HCT116 (cell line): ENCODE data around the gene AK5. TPM values are rescaled to one million over a fixed set of nuclear protein-coding genes. Genes with fewer than 3 reads are reported as not detected.

Experiments used
- ATAC-seq: fragments of 200-7000 bp; cut with Tn5 transposase; 2 replicates; pipeline ENCODE4 v1.9.1; 2020; ENCODE audit warnings: mild to moderate bottlenecking, moderate library complexity
- BruUV-seq: library from RNA; stranded (reverse); fragments of 400-500 nt; replicated peaks from 2 replicates; lab custom pipeline; 2021; lab: Mats Ljungman, UMichigan
- CTCF ChIA-PET: fragments of 300-600 bp; sonication (Branson Sonifier 250); formaldehyde crosslinking; loops from one replicate; lab custom pipeline; 2021; ENCODE audit warnings: antibody characterized with exemption; lab: Charles Lee
- POLR2A ChIA-PET: fragments of 300-600, 350-600 bp; sonication (Branson Sonifier 250); formaldehyde crosslinking; loops from one replicate; lab custom pipeline; 2021; ENCODE audit warnings: antibody characterized with exemption; lab: Charles Lee
- RAD21 ChIA-PET, 2 experiments: fragments of 300-600 bp; sonication (Branson Sonifier 250); formaldehyde crosslinking; loops; one replicate each; lab custom pipeline; 2023; ENCODE audit warnings: low total read pairs in 2 of 2; ENCODE audit not compliant: uncharacterized antibody in 2 of 2, unreplicated experiment in 2 of 2, low non-redundant PET in 1 of 2; lab: Charles Lee
- DNase-seq: peaks from one replicate; pipeline ENCODE4 v3.0.0-alpha.2; 2010; ENCODE audit warnings: low read depth, low spot score
- H2AFZ ChIP-seq: fragments of 200-600 bp; shearing (Covaris generic), sonication (generic); 2 replicates; pipeline ENCODE4 v1.6.1; 2017; ENCODE audit warnings: low read depth, mixed run types, mixed read lengths, antibody characterized with exemption, low read length; ENCODE audit not compliant: poor library complexity, severe bottlenecking
- H3K27ac ChIP-seq: 2 replicates; pipeline ENCODE4 v1.5.1; 2012; ENCODE audit warnings: low read depth, low read length
- H3K27me3 ChIP-seq: fragments of 200-600 bp; sonication (generic); 2 replicates; pipeline ENCODE4 v1.6.1; 2016; ENCODE audit warnings: mixed run types, low read length, mixed read lengths; ENCODE audit not compliant: insufficient read depth
- H3K36me3 ChIP-seq, 2 experiments: fragments of 200-500 bp in 1 of 2; fragments of 200-600 bp in 1 of 2; sonication (Bioruptor generic) in 1 of 2; sonication (generic) in 1 of 2; 2 replicates each; pipeline versions ENCODE4 v1.5.1 to v1.6.1; 2014 to 2016; ENCODE audit warnings: low read length in 2 of 2, inconsistent platforms in 1 of 2, mixed read lengths in 1 of 2, mixed run types in 1 of 2; ENCODE audit not compliant: insufficient read depth in 2 of 2, control insufficient read depth in 1 of 2
- H3K4me1 ChIP-seq, 2 experiments: fragments of 200-600 bp in 1 of 2; sonication (generic) in 1 of 2; 2 replicates each; pipeline versions ENCODE4 v1.5.1 to v1.6.1; 2012 to 2017; ENCODE audit warnings: low read length in 2 of 2, inconsistent platforms in 1 of 2, mild to moderate bottlenecking in 1 of 2, mixed read lengths in 1 of 2, mixed run types in 1 of 2, moderate library complexity in 1 of 2; ENCODE audit not compliant: insufficient read depth in 2 of 2, control insufficient read depth in 1 of 2
- H3K4me2 ChIP-seq: fragments of 200-600 bp; sonication (generic); 2 replicates; pipeline ENCODE4 v1.6.1; 2017; ENCODE audit warnings: mixed run types, low read length, mixed read lengths
- H3K4me3 ChIP-seq, 2 experiments: fragments of 200-600 bp in 1 of 2; sonication (generic) in 1 of 2; replicated peaks in 1 of 2; 2 replicates each; pipeline ENCODE4 v1.5.1; 2011 to 2016; ENCODE audit warnings: low read length in 2 of 2, control low read depth in 1 of 2, low read depth in 1 of 2, mild to moderate bottlenecking in 1 of 2, mixed read lengths in 1 of 2, mixed run types in 1 of 2
- H3K79me2 ChIP-seq: fragments of 200-600 bp; sonication (generic); 2 replicates; pipeline ENCODE4 v1.6.1; 2017; ENCODE audit warnings: mild to moderate bottlenecking, mixed run types, low read length, moderate library complexity, mixed read lengths; ENCODE audit not compliant: insufficient read depth
- H3K9ac ChIP-seq: fragments of 200-600 bp; sonication (generic); 2 replicates; pipeline ENCODE4 v1.6.1; 2016; ENCODE audit warnings: low read length, mixed read lengths
- H3K9me2 ChIP-seq: fragments of 200-600 bp; sonication (generic), shearing (Covaris generic); 2 replicates; pipeline ENCODE4 v1.6.1; 2017; ENCODE audit warnings: mixed run types, mild to moderate bottlenecking, moderate library complexity; ENCODE audit not compliant: insufficient read depth
- H3K9me3 ChIP-seq, 2 experiments: fragments of 200-500 bp in 1 of 2; fragments of 200-600 bp in 1 of 2; sonication (Bioruptor generic) in 1 of 2; sonication (generic) in 1 of 2; 2 replicates each; pipeline ENCODE4 v1.6.1; 2014 to 2017; ENCODE audit warnings: low read length in 2 of 2, mixed read lengths in 2 of 2, inconsistent platforms in 1 of 2, low read depth in 1 of 2, mild to moderate bottlenecking in 1 of 2, mixed run types in 1 of 2, moderate library complexity in 1 of 2; ENCODE audit not compliant: control insufficient read depth in 1 of 2, insufficient read depth in 1 of 2
- H4K20me1 ChIP-seq: fragments of 200-600 bp; sonication (generic), shearing (Covaris generic); 2 replicates; pipeline ENCODE4 v1.6.1; 2017; ENCODE audit warnings: mixed run types, mild to moderate bottlenecking, moderate library complexity; ENCODE audit not compliant: insufficient read depth
- CBX3 ChIP-seq: IDR thresholded peaks from 2 replicates; pipeline ENCODE4 v1.6.1; 2012; ENCODE audit warnings: low read depth
- CEBPB ChIP-seq: IDR thresholded peaks from 2 replicates; pipeline ENCODE4 v1.6.1; 2012; ENCODE audit warnings: low read depth
- EGR1 ChIP-seq: IDR thresholded peaks from 2 replicates; pipeline ENCODE4 v1.6.1; 2012; ENCODE audit warnings: low read depth
- ELF1 ChIP-seq: IDR thresholded peaks from 2 replicates; pipeline ENCODE4 v1.6.1; 2012; ENCODE audit warnings: low read depth, borderline replicate concordance
- EZH2phosphoT487 ChIP-seq: fragments of 200-600 bp; IDR thresholded peaks from 2 replicates; pipeline ENCODE4 v1.6.1; 2018; ENCODE audit warnings: antibody characterized with exemption, borderline replicate concordance
- FOSL1 ChIP-seq: IDR thresholded peaks from 2 replicates; pipeline ENCODE4 v1.6.1; 2012; ENCODE audit warnings: low read depth
- JUND ChIP-seq: IDR thresholded peaks from 2 replicates; pipeline ENCODE4 v1.6.1; 2012
- POLR2A ChIP-seq: IDR thresholded peaks from 2 replicates; pipeline ENCODE4 v1.7.0; 2011; ENCODE audit warnings: borderline replicate concordance; ENCODE audit not compliant: insufficient read depth, insufficient read length; ENCODE audit errors: extremely low read depth
- POLR2AphosphoS5 ChIP-seq: IDR thresholded peaks from 2 replicates; pipeline ENCODE4 v1.6.1; 2011; ENCODE audit warnings: mild to moderate bottlenecking, low read depth, low read length, moderate library complexity
- RAD21 ChIP-seq: IDR thresholded peaks from 2 replicates; pipeline ENCODE4 v1.6.1; 2012; ENCODE audit warnings: low read depth, mild to moderate bottlenecking
- REST ChIP-seq: IDR thresholded peaks from 2 replicates; pipeline ENCODE4 v1.6.1; 2012; ENCODE audit warnings: low read depth
- SIN3A ChIP-seq: IDR thresholded peaks from 2 replicates; pipeline ENCODE4 v1.6.1; 2012; ENCODE audit warnings: low read depth
- SP1 ChIP-seq: IDR thresholded peaks from 2 replicates; pipeline ENCODE4 v1.6.1; 2012; ENCODE audit warnings: low read depth
- TCF7L2 ChIP-seq: IDR thresholded peaks from 2 replicates; pipeline ENCODE4 v1.7.0; 2011; ENCODE audit warnings: borderline replicate concordance, inconsistent platforms; ENCODE audit not compliant: insufficient read depth, insufficient read length; ENCODE audit errors: extremely low read depth
- ZFX ChIP-seq: fragments of 450-650 bp; IDR thresholded peaks from 2 replicates; pipeline ENCODE4 v1.6.1; 2017
- ZNF274 ChIP-seq: fragments of 200-500 bp; sonication (Bioruptor generic); IDR thresholded peaks from 2 replicates; pipeline ENCODE4 v1.6.1; 2014; ENCODE audit warnings: mild to moderate bottlenecking, low read depth, low read length, inconsistent platforms
- intact Hi-C: fragments of 100-400 bp; cut with micrococcal nuclease; formaldehyde crosslinking; loops from 2 replicates; pipeline ENCODE4 v1.10.0; 2022
- total RNA-seq: library from RNA; stranded (reverse); gene quantifications from one replicate; pipeline ENCODE4 v1.2.1, GENCODE V29; 2021; ENCODE audit not compliant: unreplicated experiment
- TF ChIP-seq, protein P1 (sequence below): IDR thresholded peaks from 2 replicates; pipeline ENCODE4 v1.6.1; 2012
- TF ChIP-seq, protein P2 (sequence below): IDR thresholded peaks from 2 replicates; pipeline ENCODE4 v1.6.1; 2012

Gene AK5
- total RNA-seq, 1 experiment from 2014 or later: 0.22 TPM

DNA sequence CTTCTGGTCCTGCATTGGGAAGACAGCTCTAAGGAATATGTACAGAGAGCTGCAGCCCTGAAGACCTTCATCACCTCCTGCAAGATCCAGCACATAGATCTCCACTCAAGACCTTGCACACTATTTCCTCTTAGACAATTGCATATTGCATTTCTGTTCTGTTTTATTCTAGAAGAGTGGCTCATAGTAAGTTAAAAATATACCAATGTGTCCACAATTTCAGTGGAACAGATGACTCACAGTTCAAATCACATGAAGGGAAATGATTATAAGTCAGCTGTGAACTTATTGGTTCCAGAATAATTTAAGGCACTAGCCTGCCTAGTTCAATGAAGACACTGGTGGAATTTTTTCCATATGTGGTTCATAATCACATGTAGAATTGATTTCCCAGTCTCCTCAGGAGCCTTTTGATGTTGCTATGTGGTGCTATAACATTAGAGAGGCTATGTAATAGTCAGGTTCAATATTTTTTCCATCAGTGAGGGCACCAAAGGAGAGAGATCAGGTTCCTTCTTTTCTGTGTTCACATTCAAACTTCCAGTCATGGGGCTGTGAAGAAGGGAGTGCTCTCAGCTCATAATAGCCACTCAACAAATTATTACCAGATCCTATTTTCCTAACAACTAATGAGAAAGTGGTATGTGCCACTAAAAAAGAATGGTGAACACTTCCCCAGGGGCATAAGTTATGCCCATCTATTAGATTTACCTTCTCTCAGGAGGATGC, 9.8 kb upstream of the AK5 start:
- Histone ChIP-seq H3K27ac (no peak overlapping the region), H3K4me2 (no peak overlapping the region), H3K4me1 (no peaks in the 10 kb centered on the region), H3K9ac (no peak overlapping the region), H3K9me2 (no peaks in the 10 kb centered on the region), H3K9me3 (no peaks in the 10 kb centered on the region), H4K20me1 (no peaks in the 10 kb centered on the region), H3K36me3 (no peaks in the 10 kb centered on the region), H3K79me2 (no peaks in the 10 kb centered on the region), H2AFZ (no peak overlapping the region), H3K27me3 (no peaks in the 10 kb centered on the region), H3K4me3 (no peak overlapping the region)
- DNase-seq: no peak
- intact Hi-C loops: no loop called here
- BruUV-seq: no TSS peak
- POLR2A ChIA-PET: no interaction called here
- TF ChIP-seq POLR2A (no peak), EZH2phosphoT487 (no peak), JUND (no peak), CBX3 (no peak), RAD21 (no peak), SP1 (no peak), POLR2AphosphoS5 (no peak), ZFX (no peak), EGR1 (no peak), TCF7L2 (no peak)
- TF ChIP-seq, protein P1, sequence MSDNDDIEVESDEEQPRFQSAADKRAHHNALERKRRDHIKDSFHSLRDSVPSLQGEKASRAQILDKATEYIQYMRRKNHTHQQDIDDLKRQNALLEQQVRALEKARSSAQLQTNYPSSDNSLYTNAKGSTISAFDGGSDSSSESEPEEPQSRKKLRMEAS: no peak
- RAD21 ChIA-PET: no interaction called here
- no peak for ATAC-seq
- CTCF ChIA-PET: no interaction called here

DNA sequence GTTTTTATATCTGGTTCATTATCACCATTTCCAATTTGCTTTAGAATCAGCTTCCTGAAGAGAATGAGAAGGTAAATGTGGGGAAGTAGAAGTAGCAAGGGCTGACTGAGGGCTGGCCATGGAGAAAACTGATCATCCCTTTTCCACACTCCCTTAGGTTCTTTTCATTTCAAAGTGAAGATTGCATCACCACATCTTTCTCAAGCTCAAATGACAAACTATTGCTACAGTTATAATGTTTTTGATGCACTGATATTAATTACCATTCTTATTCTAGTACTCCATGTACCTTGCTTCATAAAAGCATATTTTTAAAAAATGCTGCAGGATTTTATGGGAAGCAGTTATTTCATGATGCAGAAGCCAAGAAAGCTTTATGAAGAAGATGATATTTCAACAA, 7.9 kb upstream of the AK5 start:
- Histone ChIP-seq H3K79me2 (no peaks in the 10 kb centered on the region), H3K4me2 (no peak overlapping the region), H4K20me1 (no peaks in the 10 kb centered on the region), H3K27ac (no peak overlapping the region), H3K4me3 (no peak overlapping the region), H2AFZ (no peak overlapping the region), H3K36me3 (no peaks in the 10 kb centered on the region), H3K4me1 (no peaks in the 10 kb centered on the region), H3K27me3 (no peaks in the 10 kb centered on the region), H3K9ac (no peak overlapping the region), H3K9me3 (no peaks in the 10 kb centered on the region), H3K9me2 (no peaks in the 10 kb centered on the region)
- DNase-seq: no peak
- no TSS peak for BruUV-seq
- ChIA-PET CTCF (no interaction called here), POLR2A (no interaction called here), RAD21 (no interaction called here)
- intact Hi-C loops: no loop called here
- no peak for ATAC-seq
- TF ChIP-seq, protein P2, sequence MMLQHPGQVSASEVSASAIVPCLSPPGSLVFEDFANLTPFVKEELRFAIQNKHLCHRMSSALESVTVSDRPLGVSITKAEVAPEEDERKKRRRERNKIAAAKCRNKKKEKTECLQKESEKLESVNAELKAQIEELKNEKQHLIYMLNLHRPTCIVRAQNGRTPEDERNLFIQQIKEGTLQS: no peak
- TF ChIP-seq SP1: no peak
- TF ChIP-seq CEBPB: no peak
- no peak for TF ChIP-seq JUND
- TF ChIP-seq FOSL1: no peak
- no peak for TF ChIP-seq REST
- TF ChIP-seq ZFX: no peak
- TF ChIP-seq SIN3A: no peak
- TF ChIP-seq ZNF274: no peak
- TF ChIP-seq ELF1: no peak
- TF ChIP-seq EZH2phosphoT487: no peak
